Epithelial cell of prostate (primary cell): ENCODE data around the gene PSMB7.

Experiments
- DNase-seq: peaks from one replicate; pipeline ENCODE4 v3.0.0-alpha.2; 2011; ENCODE audit warnings: low read depth, low spot score
- H3K27ac ChIP-seq: fragments of 450-650 bp; 2 replicates; pipeline ENCODE4 v1.5.1; 2017; ENCODE audit warnings: mild to moderate bottlenecking

PSMB7 gene

GRCh38 chr9:124414612-124415011, 630 bp downstream of the PSMB7 start:
- no peak for DNase-seq
- H3K27ac ChIP-seq: peak overlapping the region; percentile 98

- DNase-seq: no peak
Measured at GRCh38 chr9:124412228-124412575, 3.0 kb downstream of the PSMB7 start.

GRCh38 chr9:124411514-124412227, 3.6 kb downstream of the PSMB7 start:
- H3K27ac ChIP-seq: peak overlapping the region; percentile 98
- DNase-seq: peak; percentile 33

More at GRCh38 chr9:124412228-124412575, 3.0 kb downstream of the PSMB7 start:
- peak overlapping the region; percentile 98 for H3K27ac ChIP-seq

DNA sequence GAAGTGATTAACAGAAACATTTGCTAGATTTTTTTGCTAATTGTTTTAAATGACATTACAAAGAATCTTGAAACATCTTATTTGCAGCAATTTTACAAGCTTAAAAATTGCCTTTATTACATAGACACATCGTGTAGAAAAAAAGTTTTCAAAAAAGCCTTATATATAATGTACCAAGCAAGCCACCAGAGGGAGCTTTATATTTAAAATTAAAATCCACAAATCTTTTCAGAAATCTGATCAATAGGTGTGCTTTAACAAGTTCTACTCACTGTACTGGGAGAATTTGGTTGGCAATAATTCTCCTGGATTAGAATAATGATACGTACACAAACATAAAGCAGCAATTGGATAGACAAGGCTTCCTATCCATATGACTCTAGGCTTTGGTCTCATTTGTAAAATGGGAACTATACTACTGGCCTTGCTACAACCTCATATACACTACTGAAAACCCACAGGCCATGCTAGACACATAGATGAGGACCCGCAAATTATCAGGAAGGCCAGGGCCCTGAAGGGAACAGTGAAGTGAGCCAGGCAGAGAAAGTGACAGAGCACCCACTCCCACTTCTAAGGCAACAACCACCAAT, 4.8 kb downstream of the PSMB7 start:
- peak overlapping the region; percentile 98 for H3K27ac ChIP-seq
- DNase-seq: no peak

- no peak for DNase-seq
- H3K27ac ChIP-seq: peak overlapping the region; percentile 98
Measured at GRCh38 chr9:124409410-124409809, 5.8 kb downstream of the PSMB7 start.

- no peak overlapping the region for H3K27ac ChIP-seq
- no peak for DNase-seq
Measured at GRCh38 chr9:124403246-124403645, 12.0 kb downstream of the PSMB7 start.

DNA sequence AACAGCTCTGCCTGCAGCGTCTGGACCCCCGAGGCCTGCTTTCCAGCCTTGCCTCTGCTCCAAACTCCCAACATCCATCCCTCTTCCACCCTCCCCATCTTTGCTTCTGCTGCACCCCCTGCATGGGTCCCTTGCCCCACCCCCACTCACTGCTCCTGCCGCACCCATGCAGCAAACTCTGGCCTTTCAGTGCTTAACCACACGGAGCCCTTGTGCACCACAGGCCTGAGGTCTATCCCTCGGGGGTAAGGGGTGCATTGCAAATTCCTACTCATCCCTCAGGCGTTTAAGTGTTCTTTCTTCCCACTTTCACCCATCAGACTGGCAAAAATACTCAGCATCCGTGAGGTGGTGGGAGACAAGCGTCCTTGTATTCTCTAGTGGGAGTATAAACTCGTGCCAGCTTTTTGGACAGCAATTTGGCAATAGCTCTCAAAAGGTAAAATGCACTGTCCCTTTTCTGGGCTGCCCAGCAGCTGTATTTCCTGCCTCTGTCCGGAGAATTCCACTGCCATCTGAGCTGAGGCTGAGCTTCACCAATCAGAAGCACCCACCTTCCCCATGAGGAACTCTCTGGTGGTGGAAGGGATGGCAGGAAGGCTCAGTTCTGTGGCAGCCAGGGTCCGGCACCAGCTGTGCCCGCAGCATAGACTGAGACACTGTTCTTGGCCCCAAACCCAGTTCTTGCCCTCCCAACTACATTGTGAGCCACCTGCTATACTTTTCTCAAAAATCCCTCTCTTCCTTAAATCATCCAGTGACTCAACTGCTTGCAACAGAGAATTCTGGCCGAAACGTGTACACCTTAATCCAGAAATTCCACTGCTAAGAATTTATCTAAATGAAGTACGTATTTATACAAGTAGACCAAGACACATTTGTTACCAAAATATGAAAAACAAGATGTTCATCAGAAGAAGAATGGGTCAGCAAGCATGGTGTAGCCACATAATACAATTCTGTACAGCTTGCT, 15.0 kb downstream of the PSMB7 start:
- H3K27ac ChIP-seq: peak overlapping the region; percentile 20
- DNase-seq: no peak

DNA sequence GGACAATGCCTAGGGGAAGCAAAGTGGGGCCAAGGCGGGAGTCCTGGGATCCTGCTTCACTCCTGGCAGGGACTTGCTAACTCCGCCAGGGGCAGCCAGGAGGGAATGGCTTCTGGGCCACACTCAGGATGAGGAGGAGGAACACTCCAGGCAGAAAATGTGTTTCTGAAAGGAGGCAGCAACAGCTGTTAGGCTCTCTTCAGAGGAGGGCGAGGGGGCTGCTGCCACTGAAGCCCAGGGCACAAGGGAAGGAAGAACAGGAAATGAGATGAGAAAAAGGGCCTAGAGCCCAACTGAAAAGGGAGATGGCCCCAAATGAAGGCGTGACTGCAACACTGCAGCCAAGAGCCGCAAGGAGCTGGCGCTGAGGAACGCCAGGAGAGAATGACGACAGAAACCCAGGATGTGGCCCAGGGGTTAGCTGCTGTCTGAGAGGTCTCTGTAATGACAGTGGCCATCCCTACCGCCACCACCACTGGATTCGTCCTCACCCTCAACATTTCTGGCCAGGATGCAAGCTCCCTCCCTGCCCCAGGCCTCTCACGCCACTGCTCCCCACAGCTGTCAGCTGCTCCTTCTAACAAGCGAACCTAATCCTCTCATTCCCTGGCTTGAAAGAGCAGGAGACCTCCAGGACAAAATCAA, 15.8 kb downstream of the PSMB7 start:
- peak overlapping the region; percentile 20 for H3K27ac ChIP-seq
- DNase-seq: no peak

- no peak overlapping the region for H3K27ac ChIP-seq
- no peak for DNase-seq
Measured at GRCh38 chr9:124398191-124398935, 16.9 kb downstream of the PSMB7 start.

- H3K27ac ChIP-seq: no peak overlapping the region
- no peak for DNase-seq
Measured at GRCh38 chr9:124395826-124396225, 19.4 kb downstream of the PSMB7 start.

GRCh38 chr9:124394596-124394995, 20.6 kb downstream of the PSMB7 start:
- no peak overlapping the region for H3K27ac ChIP-seq
- no peak for DNase-seq

DNA sequence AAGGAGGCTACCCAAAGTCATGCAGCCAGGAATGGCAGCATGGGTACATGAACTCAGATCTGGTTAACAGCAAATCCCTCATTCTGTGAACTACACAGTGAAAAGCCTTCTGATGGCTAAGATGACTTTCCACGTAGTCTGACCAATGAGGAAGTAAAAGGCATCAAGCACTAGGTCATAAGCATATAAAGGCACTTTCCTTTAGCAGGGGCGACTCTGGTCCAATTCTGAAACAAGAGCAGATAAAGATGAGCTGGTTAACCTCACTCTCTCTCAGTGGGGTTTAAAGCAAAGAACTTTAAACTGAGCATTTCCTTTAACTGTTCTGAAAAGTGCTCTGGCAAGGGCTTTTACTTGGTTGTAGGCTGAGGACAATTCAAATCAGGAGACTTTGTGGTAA, 21.1 kb downstream of the PSMB7 start:
- H3K27ac ChIP-seq: peak overlapping the region; percentile 49

GRCh38 chr9:124392871-124393460, 22.3 kb downstream of the PSMB7 start:
- peak overlapping the region; percentile 49 for H3K27ac ChIP-seq
- peak; percentile 78 for DNase-seq

More for the DNA sequence above, 21.1 kb downstream of the PSMB7 start:
- DNase-seq: no peak

DNA sequence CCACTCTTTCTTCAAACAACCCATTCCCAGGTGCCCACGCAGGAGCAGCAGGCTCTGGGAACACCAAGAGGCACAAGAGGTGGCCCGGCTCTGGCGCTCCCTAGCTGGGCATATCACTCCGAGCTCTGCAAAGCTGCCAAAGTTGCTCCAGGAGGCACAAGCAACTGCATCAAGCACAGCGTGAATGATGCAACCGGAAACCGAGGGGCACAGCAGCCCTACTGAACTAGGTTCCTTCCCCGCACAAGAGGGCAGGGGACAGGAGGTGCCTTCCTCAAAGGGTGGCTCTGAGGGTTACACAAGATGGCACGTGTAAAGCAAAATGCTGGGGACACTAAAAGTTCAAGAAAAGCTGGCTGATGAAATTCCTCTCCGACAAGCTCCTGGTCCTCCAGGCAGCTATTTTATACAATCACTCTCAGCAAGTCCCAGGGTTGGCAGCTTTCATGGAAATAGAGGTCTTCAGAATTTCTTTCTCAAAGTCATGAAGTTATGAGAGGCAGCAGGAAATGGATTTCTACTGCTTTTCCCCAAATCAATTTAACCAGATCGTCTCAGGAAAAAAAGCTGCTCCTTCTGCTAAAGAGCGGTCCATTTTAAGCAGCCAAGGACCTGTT, 22.9 kb downstream of the PSMB7 start:
- peak overlapping the region; percentile 49 for H3K27ac ChIP-seq

DNA sequence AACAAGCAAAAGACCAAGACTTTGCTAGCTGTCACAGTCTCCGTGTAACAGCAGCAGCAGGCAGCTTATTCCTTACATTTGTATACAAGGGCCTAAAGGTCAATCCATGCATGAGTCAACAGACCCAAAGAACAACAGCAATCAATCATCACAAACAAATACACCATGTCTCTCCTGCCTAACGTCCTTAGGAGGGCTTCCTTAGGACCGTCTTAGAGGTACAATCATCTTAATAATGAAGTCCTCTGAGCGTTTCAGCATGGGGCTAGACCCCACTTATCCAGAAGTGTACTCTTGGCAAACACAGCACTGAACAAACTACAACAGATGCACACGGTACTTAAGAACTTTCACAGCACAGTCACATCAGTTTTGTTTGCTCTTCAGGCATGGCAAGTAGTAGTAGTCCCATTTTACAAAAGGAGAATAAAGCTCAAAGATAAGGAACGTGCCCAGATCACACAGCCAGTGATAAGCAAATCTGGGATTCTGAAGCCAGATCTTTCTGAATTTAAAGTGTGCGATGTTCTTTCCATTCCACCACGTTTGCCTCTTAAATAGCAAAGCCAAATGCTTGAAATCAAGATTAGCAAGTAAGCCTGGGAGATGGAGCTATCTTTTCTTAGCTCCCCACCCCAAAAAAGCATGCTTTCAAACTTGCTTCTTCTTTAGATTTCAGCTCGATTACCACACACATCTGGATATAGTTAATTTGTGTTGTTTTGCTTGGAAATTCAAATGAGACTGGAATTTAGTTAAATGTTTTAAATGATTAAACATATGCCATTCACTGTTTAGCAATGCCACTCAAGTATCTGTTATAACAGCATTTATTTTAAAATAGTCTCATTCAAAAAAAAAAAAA, 24.2 kb downstream of the PSMB7 start:
- no peak overlapping the region for H3K27ac ChIP-seq
- DNase-seq: no peak

More for the DNA sequence above, 22.9 kb downstream of the PSMB7 start:
- DNase-seq: no peak

DNA sequence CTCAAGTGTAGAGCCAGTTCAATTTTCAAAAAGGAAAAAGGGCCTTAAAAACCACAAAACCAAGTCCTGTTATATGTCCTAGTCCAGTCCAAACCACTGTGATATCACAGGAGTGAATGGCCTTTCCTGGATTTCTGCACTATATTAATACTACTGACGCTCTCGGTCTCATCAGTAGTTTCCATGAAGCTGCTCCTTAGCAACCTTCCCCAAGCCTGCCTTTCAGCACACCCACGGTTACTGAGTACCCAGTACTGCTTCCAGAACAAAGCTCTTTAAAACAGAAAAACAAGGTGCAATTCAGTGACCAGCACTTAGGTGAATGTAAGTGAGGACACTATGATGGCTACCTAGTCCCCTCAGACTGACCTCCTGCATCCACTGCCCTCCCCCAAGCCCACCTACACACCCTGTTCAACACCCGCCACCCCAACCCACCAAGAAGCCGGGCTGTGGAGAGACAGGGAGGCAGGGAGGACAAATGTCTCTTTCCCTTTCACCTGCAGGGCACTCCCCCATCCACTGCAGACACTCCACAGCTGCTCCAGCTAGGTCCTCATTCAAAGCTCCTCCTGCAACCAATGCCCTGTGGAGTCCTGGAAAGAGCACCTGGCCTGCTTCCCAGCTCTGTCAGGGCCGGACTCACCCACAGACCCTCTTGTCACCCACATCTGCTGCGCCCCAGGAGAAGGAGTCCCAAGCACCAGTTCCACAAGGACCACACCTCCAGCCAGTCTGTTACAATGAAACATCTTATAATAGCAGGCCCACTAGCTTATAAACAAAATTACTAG, 25.9 kb downstream of the PSMB7 start:
- no peak overlapping the region for H3K27ac ChIP-seq
- DNase-seq: no peak
